K562 (cell line): ENCODE data around the gene CCDC60. TPM values are rescaled to one million over a fixed set of nuclear protein-coding genes. Genes with fewer than 3 reads are reported as not detected.
A peak's percentile ranks its signal among the peaks of the same experiment; 100 is the strongest.

ENCODE experiments used
- ATAC-seq: fragments of 200-7000 bp; cut with Tn5 transposase; 3 replicates; pipeline ENCODE4 v1.9.1; 2020; ENCODE audit warnings: moderate library complexity
- BruUV-seq: library from RNA; stranded (reverse); fragments of 400-500 nt; replicated peaks from 2 replicates; lab custom pipeline; 2021; lab: Mats Ljungman, UMichigan
- CTCF ChIA-PET: fragments of 300-600 bp; formaldehyde crosslinking; extraction: SDS; loops from one replicate; lab custom pipeline; 2021; ENCODE audit warnings: low intra/inter-chr PET ratio; lab: Yijun Ruan, JAX
- POLR2A ChIA-PET: fragments of 300-600, 350-650 bp; sonication (Branson Sonifier 250); formaldehyde crosslinking; extraction: SDS; loops from one replicate; lab custom pipeline; 2021; ENCODE audit warnings: antibody characterized with exemption, inconsistent platforms; lab: Yijun Ruan, JAX
- DNase-seq, 4 experiments: peaks; one replicate each; pipeline versions ENCODE4 v3.0.0 to v3.0.0-alpha.2; 2011 to 2018; ENCODE audit warnings: low spot score in 3 of 4, mixed read lengths in 3 of 4; ENCODE audit errors: extremely low read depth in 1 of 4
- FAIRE-seq: peaks from 2 replicates; lab custom pipeline; 2011; peaks lifted over from hg19 to GRCh38; lab: Jason Lieb, UNC
- H2AFZ ChIP-seq: 2 replicates; pipeline ENCODE4 v1.6.0; 2011; ENCODE audit warnings: low read depth, low read length, control low read depth, inconsistent platforms
- H3K27ac ChIP-seq: fragments of 200-600 bp; 3 replicates; pipeline ENCODE4 v1.8.0; 2011; ENCODE audit warnings: low read depth, mild to moderate bottlenecking, control low read depth, inconsistent platforms, low read length, moderate library complexity, mixed read lengths; ENCODE audit errors: extremely low read depth
- H3K27me3 ChIP-seq, 2 experiments: fragments of 300-600 bp in 1 of 2; 2 replicates in 1 of 2; 3 replicates in 1 of 2; pipeline versions ENCODE4 v1.6.0 to v1.8.0; 2011; ENCODE audit warnings: inconsistent platforms in 2 of 2, low read length in 2 of 2, mild to moderate bottlenecking in 1 of 2, mixed read lengths in 1 of 2, moderate library complexity in 1 of 2; ENCODE audit not compliant: control insufficient read depth in 2 of 2, insufficient read depth in 2 of 2
- H3K36me3 ChIP-seq: fragments of 300-600 bp; 3 replicates; pipeline ENCODE4 v1.8.0; 2011; ENCODE audit warnings: mild to moderate bottlenecking, low read length, inconsistent platforms; ENCODE audit not compliant: control insufficient read depth, insufficient read depth
- H3K4me1 ChIP-seq, 2 experiments: fragments of 200-600 bp in 1 of 2; replicated peaks in 1 of 2; 2 replicates in 1 of 2; 3 replicates in 1 of 2; pipeline versions ENCODE4 v1.5.1 to v1.8.0; 2011; ENCODE audit warnings: inconsistent platforms in 2 of 2, low read length in 2 of 2, mild to moderate bottlenecking in 1 of 2, mixed read lengths in 1 of 2, moderate library complexity in 1 of 2; ENCODE audit not compliant: control insufficient read depth in 2 of 2, insufficient read depth in 2 of 2
- H3K4me2 ChIP-seq: 2 replicates; pipeline ENCODE4 v1.6.1; 2011; ENCODE audit warnings: low read length, control low read depth, inconsistent platforms, mixed read lengths; ENCODE audit not compliant: insufficient read depth
- H3K4me3 ChIP-seq: fragments of 200-600 bp; sonication (generic), shearing (Covaris generic); 2 replicates; pipeline ENCODE4 v1.5.1; 2016; ENCODE audit warnings: control low read depth, inconsistent platforms
- H3K79me2 ChIP-seq: fragments of 200-600 bp; 3 replicates; pipeline ENCODE4 v1.8.0; 2011; ENCODE audit warnings: low read length, inconsistent platforms; ENCODE audit not compliant: control insufficient read depth, insufficient read depth
- H3K9ac ChIP-seq, 2 experiments: 2 replicates each; pipeline versions ENCODE4 v1.6.0 to v1.6.1; 2011; ENCODE audit warnings: low read depth in 2 of 2, low read length in 2 of 2, control low read depth in 1 of 2, inconsistent platforms in 1 of 2, mild to moderate bottlenecking in 1 of 2, mixed read lengths in 1 of 2; ENCODE audit not compliant: insufficient read depth in 1 of 2
- H3K9me1 ChIP-seq: one replicate; pipeline ENCODE4 v1.6.0; 2011; ENCODE audit warnings: inconsistent platforms, mild to moderate bottlenecking, low read length, moderate library complexity; ENCODE audit not compliant: control insufficient read depth, insufficient read depth
- H3K9me3 ChIP-seq: replicated peaks from 2 replicates; pipeline ENCODE4 v1.5.1; 2011; ENCODE audit warnings: low read depth, low read length, inconsistent platforms; ENCODE audit not compliant: control insufficient read depth, insufficient read depth
- H4K20me1 ChIP-seq: replicated peaks from 2 replicates; pipeline ENCODE4 v1.6.1; 2011; ENCODE audit warnings: low read length, inconsistent platforms, mixed read lengths; ENCODE audit not compliant: control insufficient read depth, insufficient read depth
- CTCF ChIP-seq, 3 experiments: IDR thresholded peaks in 2 of 3; conservative IDR thresholded peaks in 1 of 3; 2 replicates each; pipeline ENCODE4 v1.5.1; 2011 to 2012; ENCODE audit warnings: low read length in 3 of 3, mild to moderate bottlenecking in 3 of 3, control low read depth in 2 of 3, improper control_type of control experiment in 1 of 3, inconsistent platforms in 1 of 3, low read depth in 1 of 3, mixed read lengths in 1 of 3, moderate library complexity in 1 of 3; ENCODE audit not compliant: insufficient read depth in 2 of 3
- ETS2 ChIP-seq: IDR thresholded peaks from 2 replicates; pipeline ENCODE4 v1.6.1; 2016; ENCODE audit warnings: borderline replicate concordance, missing genetic modification characterization, mild to moderate bottlenecking, moderate library complexity, missing compliant biosample characterization; ENCODE audit not compliant: poor library complexity, severe bottlenecking
- ETV5 ChIP-seq: sonication (generic); formaldehyde crosslinking; IDR thresholded peaks from 2 replicates; pipeline ENCODE4 v1.4.0; 2020; ENCODE audit warnings: low read depth, mild to moderate bottlenecking, missing genetic modification reagents
- HEY1 ChIP-seq: fragments of 250-450 bp; sonication (Bioruptor Pico); IDR thresholded peaks from 2 replicates; pipeline ENCODE4 v1.5.0; 2020; ENCODE audit warnings: mild to moderate bottlenecking, moderate library complexity, borderline replicate concordance
- L3MBTL2 ChIP-seq: fragments of 450-650 bp; IDR thresholded peaks from 2 replicates; pipeline ENCODE4 v1.6.1; 2016; ENCODE audit warnings: mild to moderate bottlenecking, moderate library complexity
- MECOM ChIP-seq: fragments of 250-450 bp; sonication (Bioruptor Pico); IDR thresholded peaks from 2 replicates; pipeline ENCODE4 v1.8.0; 2022; ENCODE audit warnings: inconsistent platforms
- RAD21 ChIP-seq, 2 experiments: fragments of 250-450 bp in 1 of 2; fragments of 450-650 bp in 1 of 2; sonication (Bioruptor Pico) in 1 of 2; formaldehyde crosslinking in 1 of 2; IDR thresholded peaks in 1 of 2; conservative IDR thresholded peaks in 1 of 2; 2 replicates each; pipeline versions ENCODE4 v1.4.0 to v1.8.0; 2020 to 2022; ENCODE audit warnings: mild to moderate bottlenecking in 2 of 2, moderate library complexity in 1 of 2
- SMC3 ChIP-seq: conservative IDR thresholded peaks from 2 replicates; pipeline ENCODE4 v1.6.1; 2011; ENCODE audit warnings: low read depth, low read length, improper control_type of control experiment; ENCODE audit not compliant: insufficient read depth
- ZNF436 ChIP-seq: fragments of 250-450, 450-650 bp; sonication (Bioruptor Pico); formaldehyde crosslinking; IDR thresholded peaks from 2 replicates; pipeline ENCODE4 v1.7.0; 2020; ENCODE audit warnings: mild to moderate bottlenecking
- ZNF77 ChIP-seq: fragments of 250-450 bp; sonication (Bioruptor Pico); IDR thresholded peaks from 2 replicates; pipeline ENCODE4 v1.5.0; 2020
- WGBS: fragments of 100-300 bp; shearing (Covaris generic); methylation state at CpG from one replicate; pipeline ENCODE4 v1.1.6; 2016; ENCODE audit warnings: low coverage, mixed read lengths; ENCODE audit not compliant: insufficient coverage; ENCODE audit errors: missing lambda C conversion rate; 5-methylcytosine and 5-hydroxymethylcytosine counted together
- in situ Hi-C: fragments of 300-500 bp; cut with MboI; formaldehyde crosslinking; loops from 4 replicates; pipeline ENCODE4 v1.15.0; 2018; ENCODE audit warnings: inconsistent platforms, mixed read lengths
- intact Hi-C: fragments of 100-400 bp; cut with micrococcal nuclease; formaldehyde crosslinking; loops from 2 replicates; pipeline ENCODE4 v1.14.2; 2022
- polyA plus RNA-seq, 8 experiments: library from polyadenylated mRNA; depleted of rRNA in 4 of 8; stranded (reverse) in 5 of 8; unstranded in 3 of 8; fragments of >200 nt; fragmentation: Nextera tagmentation in 2 of 8; fragmentation: Illumina TruSeq in 1 of 8; extraction: Ambion mirVana in 2 of 8; extraction: Trizol in 1 of 8; gene quantifications; 2 replicates each; pipeline versions ENCODE4 v1.2.1 to v1.2.3, GENCODE V29; 2011 to 2014; ENCODE audit warnings: inconsistent platforms in 1 of 8, missing spikeins in 1 of 8
- total RNA-seq, 7 experiments: library from RNA; depleted of rRNA in 6 of 7; stranded (reverse); fragments of >200 nt in 6 of 7; fragmentation: Illumina TruSeq in 2 of 7; extraction: Trizol in 2 of 7; gene quantifications; 2 replicates each; pipeline versions ENCODE4 v1.2.1 to v1.2.3, GENCODE V29; 2011 to 2021; ENCODE audit warnings: low replicate concordance in 1 of 7

Gene CCDC60
- total and polyA plus RNA-seq, 9 of the 15 experiments (the other 6 are each of a cell fraction or from before 2014, with no cell fraction given) = not detected

- no peaks in the 10 kb centered on the region for H4K20me1 ChIP-seq
- intact Hi-C loops = no loop called here
- no peaks in the 10 kb centered on the region for H3K9me1 ChIP-seq
Observed at GRCh38 chr12:119500209-119500608, 165.7 kb downstream of the CCDC60 start.

More at GRCh38 chr12:119500209-119500608, 165.7 kb downstream of the CCDC60 start:
- Histone ChIP-seq H2AFZ (no peak overlapping the region), H3K27me3 (peaks cover 0 to 3% of the 10 kb centered on the region in 2 experiments; a peak in 1 of 5 replicates), H3K9me3 (no peaks in the 10 kb centered on the region), H3K4me3 (no peak overlapping the region), H3K4me2 (no peak overlapping the region), H3K9ac (no peak overlapping the region)
- CTCF ChIA-PET = interaction anchor here (1.1 kb wide), 1 partner anchor 13 kb away, joined by 4 read pairs; no protein-coding TSS in a partner anchor
- ATAC-seq = no peak
- POLR2A ChIA-PET = no interaction called here
- no peak for FAIRE-seq
- TF ChIP-seq HEY1 (CRISPR knock-in tag) (no peak), MECOM (no peak), RAD21 (CRISPR knock-in tag; conservative IDR thresholded peaks at IDR 0.05 in 1 of 2, IDR thresholded peaks at IDR 0.05 in 1 of 2) (peak in 1 of 2 experiments; percentile 21; a peak in 1 of 4 replicates), L3MBTL2 (no peak), ZNF77 (no peak), ETS2 (no peak), SMC3 (0 out of 2 replicates have a peak, but pooled peaks have one; percentile 23), CTCF (IDR thresholded peaks at IDR 0.05 in 2 of 3, conservative IDR thresholded peaks at IDR 0.05 in 1 of 3; ENCODE audit: insufficient read depth in 2 of 3, low read depth in 1 of 3, low read length in 3 of 3) (peak in 2 of 3 experiments; percentile 25 to 51; a peak in 4 of 6 replicates), ZNF436 (CRISPR knock-in tag) (no peak), ETV5 (CRISPR knock-in tag) (no peak)
- TF ChIP-seq, all 486 proteins: peak for 3
- Histone ChIP-seq H3K36me3 (no peaks in the 10 kb centered on the region), H3K27ac (no peak overlapping the region), H3K79me2 (no peaks in the 10 kb centered on the region), H3K4me1 (no peaks in the 10 kb centered on the region)
- BruUV-seq = no TSS peak
- in situ Hi-C loops = no loop called here
- 0% methylated on average over 3 of the region's 4 CpGs for WGBS
- peak in 2 of 4 experiments; percentile 8 to 16 for DNase-seq
